ENCODE data around the gene CC2D2B. TPM values are rescaled to one million over a fixed set of nuclear protein-coding genes. Genes with fewer than 3 reads are reported as not detected.

The CC2D2B gene
- total and polyA plus RNA-seq, 2 of the 13 experiments (the other 11 are each of a cell fraction or from before 2014, with no cell fraction given) = 0.20 TPM; not detected in 1

- TF ChIP-seq GMEB2 (CRISPR knock-in tag; IDR thresholded peaks at IDR 0.05; ENCODE audit: low read depth) (no peak), ZNF343 (CRISPR knock-in tag; IDR thresholded peaks at IDR 0.05) (no peak), ETV5 (CRISPR knock-in tag; IDR thresholded peaks at IDR 0.05; ENCODE audit: borderline replicate concordance) (peak; percentile 46; the same call in 1 of the 2 replicates), FOXA3 (CRISPR knock-in tag; IDR thresholded peaks at IDR 0.05) (no peak), RBAK (CRISPR knock-in tag; IDR thresholded peaks at IDR 0.05) (peak; percentile 69; the same call in 1 of the 2 replicates), RXRB (CRISPR knock-in tag; IDR thresholded peaks at IDR 0.05; ENCODE audit: borderline replicate concordance) (0 out of 2 replicates have a peak, but pooled peaks have one; percentile 6), ZNF841 (CRISPR knock-in tag; IDR thresholded peaks at IDR 0.05; ENCODE audit: borderline replicate concordance) (no peak), ARID5B (CRISPR knock-in tag; IDR thresholded peaks at IDR 0.05) (peak; percentile 39; the same call in 1 of the 2 replicates), RCOR2 (CRISPR knock-in tag; IDR thresholded peaks at IDR 0.05) (0 out of 2 replicates have a peak, but pooled peaks have one; percentile 44), SUZ12 (IDR thresholded peaks at IDR 0.05; ENCODE audit: low read depth, low read length) (no peak), HNF4A (CRISPR knock-in tag; IDR thresholded peaks at IDR 0.05) (peak; percentile 51; the same call in 1 of the 2 replicates), ZMYM3 (CRISPR knock-in tag; IDR thresholded peaks at IDR 0.05) (peak; percentile 46), ZNF235 (CRISPR knock-in tag; IDR thresholded peaks at IDR 0.05; ENCODE audit: borderline replicate concordance) (no peak), ZNF317 (CRISPR knock-in tag; IDR thresholded peaks at IDR 0.05) (peak; percentile 77; the same call in 1 of the 2 replicates), ZXDC (CRISPR knock-in tag; IDR thresholded peaks at IDR 0.05) (no peak), ZBTB39 (CRISPR knock-in tag; IDR thresholded peaks at IDR 0.05) (no peak), TRIM24 (CRISPR knock-in tag; IDR thresholded peaks at IDR 0.05) (no peak), SOX5 (CRISPR knock-in tag; IDR thresholded peaks at IDR 0.05; ENCODE audit: borderline replicate concordance) (0 out of 2 replicates have a peak, but pooled peaks have one; percentile 10), PTBP1 (IDR thresholded peaks at IDR 0.05; ENCODE audit: low read depth, low read length, poor library complexity, severe bottlenecking) (no peak)
These were observed 68.8 kb downstream of the CC2D2B start (continued) for GRCh38 chr10:95976362-95977229.
